Colonic mucosa (tissue), 4 donors: Measurements from ENCODE around the gene PHF24. TPM values are rescaled to one million over a fixed set of nuclear protein-coding genes. Genes with fewer than 3 reads are reported as not detected.
"Not testable (repeated sequence)": the region's sequence is repeated elsewhere in the genome, so short reads cannot be mapped to it uniquely, and the experiment has no call there.

Experiments used
- DNase-seq: peaks from one replicate; pipeline ENCODE4 v3.0.0-alpha.2; 2020
- H3K27ac ChIP-seq: fragments of 200-600 bp; one replicate; pipeline ENCODE4 v1.8.0; 2021
- H3K27me3 ChIP-seq: fragments of 200-600 bp; one replicate; pipeline ENCODE4 v1.8.0; 2021
- H3K36me3 ChIP-seq: fragments of 200-600 bp; one replicate; pipeline ENCODE4 v1.8.0; 2021
- H3K4me1 ChIP-seq: fragments of 200-600 bp; one replicate; pipeline ENCODE4 v1.8.0; 2021; ENCODE audit warnings: mild to moderate bottlenecking
- H3K4me3 ChIP-seq: fragments of 200-600 bp; one replicate; pipeline ENCODE4 v1.8.0; 2021
- H3K9ac ChIP-seq, 2 donors: one replicate each; pipeline ENCODE4 v1.7.0; 2013; ENCODE audit warnings: control low read depth in 2 of 2, low read depth in 2 of 2, low read length in 2 of 2
- H3K9me3 ChIP-seq: fragments of 200-600 bp; one replicate; pipeline ENCODE4 v1.8.0; 2021
- intact Hi-C: fragments of 100-400 bp; cut with DNase I; formaldehyde crosslinking; loops from one replicate; pipeline ENCODE4 v1.14.1; 2022
- total RNA-seq, 2 donors: library from RNA; stranded (reverse); fragmentation: NEBNext Ultra II Directional in 1 of 2; extraction: Animal tissue kit (Norgen Biotek cat#: 25700) in 1 of 2; gene quantifications; one replicate each; pipeline ENCODE4 v1.2.1, GENCODE V29; 2021
- TF ChIP-seq, protein P1 (sequence below): fragments of 200-600 bp; IDR thresholded peaks from one replicate; pipeline ENCODE4 v1.8.0; 2022; ENCODE audit warnings: antibody characterized with exemption, mild to moderate bottlenecking
- donor health status: healthy.
- donor health status: DM: no; HTN: no; CAD: no.
- donor health status: DM: no; HTN: no; CAD: no.

Gene PHF24
- under 1 TPM in 1 of 2 donors, not detected in 1; 0.64 TPM for total RNA-seq

GRCh38 chr9:34957492-34958410, at the start of gene PHF24:
PHF24 (plus strand) TSS chr9:34958285; CDS start chr9:34971299, 13,014 bp downstream.
- H3K9ac ChIP-seq, result no peak within 1 kb of the TSS
- no peaks in the 10 kb centered on the region for H3K9me3 ChIP-seq
- no peak for DNase-seq
- H3K27me3 ChIP-seq, result peaks cover 34% of the 10 kb centered on the region
- peak within 1 kb of the TSS; percentile 20 for H3K4me3 ChIP-seq
- TF ChIP-seq, protein P1, sequence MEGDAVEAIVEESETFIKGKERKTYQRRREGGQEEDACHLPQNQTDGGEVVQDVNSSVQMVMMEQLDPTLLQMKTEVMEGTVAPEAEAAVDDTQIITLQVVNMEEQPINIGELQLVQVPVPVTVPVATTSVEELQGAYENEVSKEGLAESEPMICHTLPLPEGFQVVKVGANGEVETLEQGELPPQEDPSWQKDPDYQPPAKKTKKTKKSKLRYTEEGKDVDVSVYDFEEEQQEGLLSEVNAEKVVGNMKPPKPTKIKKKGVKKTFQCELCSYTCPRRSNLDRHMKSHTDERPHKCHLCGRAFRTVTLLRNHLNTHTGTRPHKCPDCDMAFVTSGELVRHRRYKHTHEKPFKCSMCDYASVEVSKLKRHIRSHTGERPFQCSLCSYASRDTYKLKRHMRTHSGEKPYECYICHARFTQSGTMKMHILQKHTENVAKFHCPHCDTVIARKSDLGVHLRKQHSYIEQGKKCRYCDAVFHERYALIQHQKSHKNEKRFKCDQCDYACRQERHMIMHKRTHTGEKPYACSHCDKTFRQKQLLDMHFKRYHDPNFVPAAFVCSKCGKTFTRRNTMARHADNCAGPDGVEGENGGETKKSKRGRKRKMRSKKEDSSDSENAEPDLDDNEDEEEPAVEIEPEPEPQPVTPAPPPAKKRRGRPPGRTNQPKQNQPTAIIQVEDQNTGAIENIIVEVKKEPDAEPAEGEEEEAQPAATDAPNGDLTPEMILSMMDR, result no peak
- intact Hi-C loops, result no loop called here
- no peaks in the 10 kb centered on the region for H3K4me1 ChIP-seq
- H3K27ac ChIP-seq, result no peak within 1 kb of the TSS
- no peaks in the 10 kb centered on the region for H3K36me3 ChIP-seq

DNA sequence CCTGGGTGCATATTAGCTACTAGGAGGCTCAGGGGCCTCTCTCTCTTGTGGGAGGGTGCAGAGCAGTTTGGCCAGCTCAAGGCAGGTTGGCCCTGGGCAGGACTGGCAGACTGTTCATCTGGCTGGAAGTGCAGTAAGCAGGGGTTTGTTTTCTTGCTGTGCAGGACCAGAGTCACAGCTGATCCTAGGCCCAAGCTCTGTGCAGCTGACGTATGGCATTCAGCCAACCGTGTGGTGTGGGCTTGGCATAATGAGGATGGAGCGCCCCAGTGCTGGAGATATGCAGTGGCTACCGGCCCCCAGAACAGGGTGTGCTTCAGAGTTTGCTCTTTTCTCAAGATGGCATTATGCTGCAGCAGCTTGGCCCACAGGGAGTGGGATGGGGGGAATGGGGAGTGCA, 31.0 kb upstream of the PHF24 start:
- TF ChIP-seq, protein P1, result no peak
- Histone ChIP-seq H3K27ac (no peak overlapping the region), H3K36me3 (no peaks in the 10 kb centered on the region), H3K9me3 (no peaks in the 10 kb centered on the region), H3K4me1 (no peaks in the 10 kb centered on the region), H3K4me3 (no peak overlapping the region), H3K27me3 (no peaks in the 10 kb centered on the region), H3K9ac (no peak overlapping the region)
- no peak for DNase-seq
- intact Hi-C loops, result no loop called here

DNA sequence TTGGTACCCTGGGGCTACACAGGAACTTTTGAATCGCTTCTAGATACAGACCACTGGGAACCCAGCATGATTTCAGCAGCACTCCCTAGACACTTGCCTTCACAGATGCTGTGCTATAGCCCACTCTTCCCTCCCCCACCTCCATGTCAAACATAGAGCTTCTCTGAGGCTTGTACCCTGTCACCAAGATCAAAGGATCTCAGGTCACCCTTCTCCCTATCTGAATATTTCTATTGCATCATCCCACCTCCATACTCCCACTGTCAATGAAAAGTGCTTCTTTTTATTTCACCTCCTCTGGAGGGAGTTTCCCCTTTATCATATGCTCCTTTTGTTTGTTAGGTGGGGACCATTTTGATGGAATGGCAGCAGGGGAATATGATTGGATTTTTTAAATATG, 29.2 kb upstream of the PHF24 start:
- TF ChIP-seq, protein P1, result no peak
- H3K4me1 ChIP-seq, result no peaks in the 10 kb centered on the region
- no peaks in the 10 kb centered on the region for H3K27me3 ChIP-seq
- H3K9ac ChIP-seq, result no peak overlapping the region
- no peaks in the 10 kb centered on the region for H3K36me3 ChIP-seq
- H3K9me3 ChIP-seq, result no peaks in the 10 kb centered on the region
- intact Hi-C loops, result no loop called here
- DNase-seq, result no peak
- no peak overlapping the region for H3K4me3 ChIP-seq
- no peak overlapping the region for H3K27ac ChIP-seq

DNA sequence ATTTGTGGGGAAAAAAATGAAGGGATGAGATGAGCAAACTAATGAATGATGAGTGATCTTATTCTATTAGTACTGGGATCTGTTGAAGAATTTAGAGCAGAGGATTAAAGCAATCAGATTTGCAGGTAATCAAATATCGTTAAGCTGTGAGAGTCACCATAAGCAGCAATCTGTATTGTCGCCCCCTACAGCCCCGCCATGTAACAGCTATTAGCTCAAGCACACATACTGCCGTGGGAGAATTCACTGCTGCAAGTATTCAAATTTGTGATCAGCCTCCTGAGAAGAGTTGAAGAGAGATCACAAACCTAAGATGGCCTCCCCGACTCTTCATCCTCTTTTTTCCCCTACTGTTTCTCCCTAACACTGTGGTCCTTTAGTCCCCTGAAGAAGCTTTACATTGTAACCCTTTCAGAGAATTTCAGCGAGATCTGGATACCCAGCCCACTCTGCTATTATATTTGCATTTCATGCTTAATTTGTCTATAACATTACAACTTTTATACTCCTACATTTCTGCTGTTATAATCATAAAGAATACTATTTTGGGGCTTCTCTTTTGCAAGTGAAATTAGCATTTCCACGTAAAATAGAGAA, 28.5 kb upstream of the PHF24 start:
- H3K36me3 ChIP-seq, result no peaks in the 10 kb centered on the region
- H3K27me3 ChIP-seq, result no peaks in the 10 kb centered on the region
- no peaks in the 10 kb centered on the region for H3K4me1 ChIP-seq
- TF ChIP-seq, protein P1, result peak; percentile 44
- H3K27ac ChIP-seq, result no peak overlapping the region
- H3K9me3 ChIP-seq, result no peaks in the 10 kb centered on the region
- no peak for DNase-seq
- intact Hi-C loops, result no loop called here
- H3K9ac ChIP-seq, result no peak overlapping the region
- no peak overlapping the region for H3K4me3 ChIP-seq

- H3K9me3 ChIP-seq, H3K4me1 ChIP-seq, H3K27me3 ChIP-seq, H3K4me3 ChIP-seq, H3K27ac ChIP-seq, H3K9ac ChIP-seq, H3K36me3 ChIP-seq, DNase-seq, intact Hi-C loops: not testable (repeated sequence)
These were observed 18.1 kb upstream of the PHF24 start for GRCh38 chr9:34939989-34940388.

DNA sequence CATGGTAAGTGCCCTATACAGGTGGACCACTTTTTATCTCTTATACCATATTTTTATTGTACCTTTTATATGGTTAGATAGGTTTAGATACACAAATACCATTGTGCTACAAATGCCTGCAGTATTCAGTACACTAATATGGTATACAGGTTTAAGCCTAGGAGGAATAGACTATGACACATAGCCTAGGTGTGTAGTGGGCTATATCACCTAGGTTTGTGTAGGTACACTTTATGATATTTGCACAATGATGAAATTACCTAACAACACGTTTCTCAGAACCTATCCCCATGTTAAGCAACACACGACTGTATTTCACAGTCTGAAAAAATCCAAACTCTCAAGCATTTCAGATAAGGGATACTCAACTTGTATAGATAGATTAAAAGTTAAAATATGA, 9.6 kb upstream of the PHF24 start:
- DNase-seq, result no peak
- H3K9me3 ChIP-seq, result no peaks in the 10 kb centered on the region
- TF ChIP-seq, protein P1, result no peak
- peaks cover 3% of the 10 kb centered on the region for H3K27me3 ChIP-seq
- no peaks in the 10 kb centered on the region for H3K4me1 ChIP-seq
- no peaks in the 10 kb centered on the region for H3K36me3 ChIP-seq
- H3K27ac ChIP-seq, result no peak overlapping the region
- H3K4me3 ChIP-seq, result no peak overlapping the region
- intact Hi-C loops, result no loop called here
- H3K9ac ChIP-seq, result no peak overlapping the region
